Chondrocyte (in vitro differentiated cells): Measurements from ENCODE around the gene ZNF775. TPM values are rescaled to one million over a fixed set of nuclear protein-coding genes. Genes with fewer than 3 reads are reported as not detected.

Experiments
- DNase-seq: peaks from one replicate; pipeline ENCODE4 v3.0.0; 2021; ENCODE audit warnings: mixed read lengths, low spot score
- H3K27ac Mint-ChIP-seq: one replicate; pipeline ENCODE4 v1.8.0; 2021; ENCODE audit warnings: mild to moderate bottlenecking, moderate library complexity, mixed read lengths; ENCODE audit not compliant: unreplicated experiment
- H3K27me3 Mint-ChIP-seq: 2 replicates; pipeline ENCODE4 v1.8.0; 2021; ENCODE audit warnings: low read depth, mixed read lengths
- H3K36me3 Mint-ChIP-seq: 2 replicates; pipeline ENCODE4 v1.8.0; 2021; ENCODE audit warnings: low read depth, mixed read lengths
- H3K4me1 Mint-ChIP-seq: 2 replicates; pipeline ENCODE4 v1.8.0; 2021; ENCODE audit warnings: low read depth, mild to moderate bottlenecking, mixed read lengths
- H3K4me3 Mint-ChIP-seq: one replicate; pipeline ENCODE4 v1.8.0; 2021; ENCODE audit warnings: mild to moderate bottlenecking, moderate library complexity, mixed read lengths; ENCODE audit not compliant: unreplicated experiment
- H3K9me3 Mint-ChIP-seq: 2 replicates; pipeline ENCODE4 v1.8.0; 2021; ENCODE audit warnings: low read depth, mixed read lengths
- total RNA-seq: library from RNA; stranded (reverse); gene quantifications from 3 replicates; pipeline ENCODE4 v1.2.1, GENCODE V29; 2021
- TF ChIP-seq, protein P1 (sequence below): fragments of 200-600 bp; sonication (generic); IDR thresholded peaks from 2 replicates; pipeline ENCODE4 v1.5.0; 2021; ENCODE audit warnings: antibody characterized with exemption, mild to moderate bottlenecking, moderate library complexity

ZNF775 gene
- total RNA-seq, 1 donor from 2014 or later = 6.0 TPM

DNA sequence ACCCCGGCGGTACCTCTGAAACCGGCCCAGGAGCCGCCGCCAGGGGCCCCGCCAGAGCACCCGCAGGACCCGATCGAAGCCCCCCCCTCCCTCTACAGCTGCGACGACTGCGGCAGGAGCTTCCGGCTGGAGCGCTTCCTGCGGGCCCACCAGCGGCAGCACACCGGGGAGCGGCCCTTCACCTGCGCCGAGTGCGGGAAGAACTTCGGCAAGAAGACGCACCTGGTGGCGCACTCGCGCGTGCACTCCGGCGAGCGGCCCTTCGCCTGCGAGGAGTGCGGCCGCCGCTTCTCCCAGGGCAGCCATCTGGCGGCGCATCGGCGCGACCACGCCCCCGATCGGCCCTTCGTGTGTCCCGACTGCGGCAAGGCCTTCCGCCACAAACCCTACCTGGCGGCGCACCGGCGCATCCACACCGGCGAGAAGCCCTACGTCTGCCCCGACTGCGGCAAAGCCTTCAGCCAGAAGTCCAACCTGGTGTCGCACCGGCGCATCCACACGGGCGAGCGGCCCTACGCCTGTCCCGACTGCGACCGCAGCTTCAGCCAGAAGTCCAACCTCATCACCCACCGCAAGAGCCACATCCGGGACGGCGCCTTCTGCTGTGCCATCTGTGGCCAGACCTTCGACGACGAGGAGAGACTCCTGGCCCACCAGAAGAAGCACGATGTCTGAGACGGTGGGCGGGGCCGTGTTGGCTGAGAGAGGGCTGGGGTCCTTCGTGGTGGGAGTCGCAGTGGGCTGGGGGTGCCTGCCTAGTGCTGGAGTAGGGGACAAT, 6.7 kb upstream of the ZNF775 start:
- TF ChIP-seq, protein P1, sequence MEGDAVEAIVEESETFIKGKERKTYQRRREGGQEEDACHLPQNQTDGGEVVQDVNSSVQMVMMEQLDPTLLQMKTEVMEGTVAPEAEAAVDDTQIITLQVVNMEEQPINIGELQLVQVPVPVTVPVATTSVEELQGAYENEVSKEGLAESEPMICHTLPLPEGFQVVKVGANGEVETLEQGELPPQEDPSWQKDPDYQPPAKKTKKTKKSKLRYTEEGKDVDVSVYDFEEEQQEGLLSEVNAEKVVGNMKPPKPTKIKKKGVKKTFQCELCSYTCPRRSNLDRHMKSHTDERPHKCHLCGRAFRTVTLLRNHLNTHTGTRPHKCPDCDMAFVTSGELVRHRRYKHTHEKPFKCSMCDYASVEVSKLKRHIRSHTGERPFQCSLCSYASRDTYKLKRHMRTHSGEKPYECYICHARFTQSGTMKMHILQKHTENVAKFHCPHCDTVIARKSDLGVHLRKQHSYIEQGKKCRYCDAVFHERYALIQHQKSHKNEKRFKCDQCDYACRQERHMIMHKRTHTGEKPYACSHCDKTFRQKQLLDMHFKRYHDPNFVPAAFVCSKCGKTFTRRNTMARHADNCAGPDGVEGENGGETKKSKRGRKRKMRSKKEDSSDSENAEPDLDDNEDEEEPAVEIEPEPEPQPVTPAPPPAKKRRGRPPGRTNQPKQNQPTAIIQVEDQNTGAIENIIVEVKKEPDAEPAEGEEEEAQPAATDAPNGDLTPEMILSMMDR = no peak
- no peak overlapping the region for H3K27ac Mint-ChIP-seq
- H3K36me3 Mint-ChIP-seq = peaks cover 9% of the 10 kb centered on the region
- no peaks in the 10 kb centered on the region for H3K9me3 Mint-ChIP-seq
- no peak for DNase-seq
- H3K4me1 Mint-ChIP-seq = peaks cover 37% of the 10 kb centered on the region
- no peaks in the 10 kb centered on the region for H3K27me3 Mint-ChIP-seq
- no peak overlapping the region for H3K4me3 Mint-ChIP-seq

DNA sequence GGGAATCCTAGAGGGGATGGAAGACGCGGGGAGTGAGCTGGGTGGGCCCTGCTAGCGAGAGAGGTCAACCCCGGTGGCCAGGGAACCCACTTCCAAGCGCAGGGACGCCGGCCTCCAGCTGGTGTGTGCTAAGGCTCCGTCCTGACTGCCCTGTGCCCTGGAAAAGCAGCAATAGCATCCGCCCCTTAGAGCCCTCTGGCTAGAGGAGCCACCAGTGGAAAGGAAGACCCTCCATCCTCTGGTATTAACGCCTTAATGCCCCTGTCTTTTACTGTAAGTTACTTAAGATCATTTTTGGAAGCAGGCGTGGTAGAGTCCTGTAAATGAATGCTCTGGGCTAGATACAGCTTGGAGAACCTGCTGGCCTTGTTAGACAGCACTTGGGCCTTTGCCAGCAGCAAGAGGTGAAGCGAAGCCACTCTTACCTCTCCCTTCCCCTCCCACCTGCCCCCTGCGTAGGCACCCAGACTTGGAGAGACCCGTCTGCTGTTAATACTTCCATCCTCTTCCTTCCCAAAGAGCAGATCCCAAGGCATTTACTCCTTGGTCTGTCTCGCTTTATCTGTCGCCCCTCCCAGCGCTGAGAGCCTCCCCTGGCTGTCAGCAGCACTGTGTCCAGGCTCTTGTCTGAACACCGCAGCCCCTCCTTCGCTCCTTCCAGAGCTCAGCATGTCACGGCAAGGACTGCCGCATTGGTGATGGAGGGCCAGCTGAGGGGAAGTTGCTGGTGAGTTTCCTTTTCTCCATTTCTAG, 5.9 kb upstream of the ZNF775 start:
- H3K36me3 Mint-ChIP-seq = peaks cover 9% of the 10 kb centered on the region
- H3K4me1 Mint-ChIP-seq = peaks cover 38% of the 10 kb centered on the region
- no peak overlapping the region for H3K27ac Mint-ChIP-seq
- DNase-seq = no peak
- H3K4me3 Mint-ChIP-seq = no peak overlapping the region
- TF ChIP-seq, protein P1 = no peak
- H3K9me3 Mint-ChIP-seq = no peaks in the 10 kb centered on the region
- no peaks in the 10 kb centered on the region for H3K27me3 Mint-ChIP-seq

DNA sequence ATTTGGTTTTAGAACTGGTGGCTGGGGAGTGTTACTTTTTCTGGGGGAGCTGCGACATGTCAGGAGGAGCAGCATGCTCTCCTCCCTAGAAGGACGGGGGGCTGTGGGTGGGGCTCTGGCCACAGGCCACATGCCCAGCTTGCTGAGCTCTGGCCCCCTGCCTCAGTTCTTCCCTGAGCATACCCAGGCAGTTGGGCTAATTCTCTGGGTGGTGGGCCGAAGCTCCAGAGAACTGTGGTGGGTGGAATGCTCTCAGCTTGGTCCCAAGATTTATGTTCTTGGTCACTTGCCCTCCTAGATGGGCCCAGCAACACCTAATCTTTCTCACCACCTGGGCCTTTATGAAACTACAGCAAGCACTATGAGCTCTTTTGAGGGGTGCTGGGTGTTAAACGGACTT, 5.1 kb upstream of the ZNF775 start:
- TF ChIP-seq, protein P1 = no peak
- Mint-ChIP-seq H3K36me3 (peaks cover 9% of the 10 kb centered on the region), H3K27ac (no peak overlapping the region), H3K27me3 (no peaks in the 10 kb centered on the region), H3K4me3 (no peak overlapping the region), H3K9me3 (no peaks in the 10 kb centered on the region), H3K4me1 (peaks cover 38% of the 10 kb centered on the region)
- DNase-seq = no peak

DNA sequence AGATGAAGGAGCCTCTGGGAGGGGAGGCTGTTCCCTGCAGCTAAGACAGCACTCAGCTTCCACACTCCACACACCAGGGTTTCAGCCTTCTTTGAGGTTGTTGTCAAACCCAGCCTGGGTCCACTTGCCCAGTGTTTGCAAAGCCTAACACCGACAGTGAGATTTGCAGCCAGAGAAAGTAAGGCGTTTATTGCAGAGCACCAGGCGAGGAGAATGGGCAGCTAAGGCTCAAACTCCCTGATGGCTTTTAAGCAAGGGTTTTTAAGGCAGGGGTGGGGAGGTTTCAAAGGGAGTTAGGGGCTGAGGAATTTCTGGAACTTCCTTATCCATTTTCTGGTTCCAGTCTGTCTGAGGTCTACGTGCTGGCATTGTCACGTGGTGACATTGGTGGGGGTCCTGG, 4.7 kb upstream of the ZNF775 start:
- Mint-ChIP-seq H3K4me3 (no peak overlapping the region), H3K4me1 (peaks cover 34% of the 10 kb centered on the region), H3K36me3 (peaks cover 9% of the 10 kb centered on the region), H3K27ac (no peak overlapping the region), H3K27me3 (no peaks in the 10 kb centered on the region), H3K9me3 (no peaks in the 10 kb centered on the region)
- no peak for DNase-seq
- TF ChIP-seq, protein P1 = no peak

DNA sequence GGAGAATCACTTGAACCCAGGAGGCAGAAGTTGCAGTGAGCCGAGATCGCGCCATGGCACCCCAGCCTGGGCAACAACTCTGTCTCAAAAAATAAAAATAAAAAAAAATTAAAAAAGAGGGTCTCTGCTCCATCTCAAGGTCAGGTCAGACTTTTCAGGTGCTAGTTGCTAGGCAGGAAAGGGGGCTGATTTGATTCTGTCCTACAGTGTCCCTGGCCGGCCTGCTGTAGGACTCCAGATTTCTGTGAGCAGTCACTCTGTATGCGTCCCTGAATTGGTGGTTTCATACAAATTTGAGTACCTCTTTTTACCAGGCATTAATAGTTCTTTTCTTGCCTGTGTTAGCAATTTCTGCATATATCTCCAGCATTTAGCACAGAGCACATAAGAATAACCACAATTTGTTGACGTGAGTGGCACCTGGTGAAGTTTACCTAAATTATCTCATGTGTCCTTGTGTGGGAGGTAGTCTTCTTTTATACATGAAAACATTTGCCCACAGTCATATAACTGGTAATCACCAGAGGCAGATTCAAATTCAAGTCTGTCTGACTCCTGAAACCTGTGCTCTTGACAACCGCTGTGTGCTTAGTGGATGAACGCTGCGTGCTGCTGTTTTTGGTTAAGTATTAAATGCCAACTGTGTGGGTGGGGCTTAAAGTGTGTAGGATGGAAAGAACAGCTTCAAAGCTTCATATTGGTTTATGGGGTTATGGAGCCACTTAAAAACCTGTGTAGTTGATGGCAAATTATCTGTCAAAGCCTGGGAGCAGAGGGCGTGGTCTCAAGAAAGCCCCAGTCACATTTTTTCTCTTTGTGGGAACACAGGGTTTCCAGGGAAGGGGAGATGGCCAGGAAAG, 3.2 kb upstream of the ZNF775 start:
- Mint-ChIP-seq H3K9me3 (no peaks in the 10 kb centered on the region), H3K27ac (no peak overlapping the region), H3K27me3 (no peaks in the 10 kb centered on the region), H3K4me3 (no peak overlapping the region), H3K4me1 (peaks cover 34% of the 10 kb centered on the region), H3K36me3 (peaks cover 9% of the 10 kb centered on the region)
- DNase-seq = no peak
- TF ChIP-seq, protein P1 = no peak
